Esophagus squamous epithelium (tissue), 5 donors: Measurements from ENCODE around the gene CARD11. TPM values are rescaled to one million over a fixed set of nuclear protein-coding genes. Genes with fewer than 3 reads are reported as not detected.
"Not testable (repeated sequence)": the region's sequence is repeated elsewhere in the genome, so short reads cannot be mapped to it uniquely, and the experiment has no call there.

Source experiments
- DNase-seq: peaks from one replicate; lab custom pipeline; 2025; lab: John Stamatoyannopoulos, UW
- H3K27ac ChIP-seq, 4 donors: fragments of 200-600 bp; sonication (generic); one replicate each; pipeline ENCODE4 v1.5.1; 2016 to 2019; ENCODE audit warnings: mild to moderate bottlenecking in 1 of 4
- H3K27me3 ChIP-seq, 4 donors: fragments of 200-600 bp; sonication (generic); 1 replicate in 3 of 4; 2 replicates in 1 of 4; pipeline versions ENCODE4 v1.5.1 to v1.6.0; 2017 to 2021; ENCODE audit warnings: antibody characterized with exemption in 1 of 4
- H3K36me3 ChIP-seq, 3 donors: fragments of 200-600 bp; sonication (generic); one replicate each; pipeline ENCODE4 v1.5.1; 2016 to 2019
- H3K4me1 ChIP-seq, 3 donors: fragments of 200-600 bp; sonication (generic); one replicate each; pipeline ENCODE4 v1.5.1; 2017 to 2019
- H3K4me3 ChIP-seq, 4 donors: fragments of 200-600 bp; sonication (generic); 1 replicate in 3 of 4; 2 replicates in 1 of 4; pipeline ENCODE4 v1.5.1; 2016 to 2019; ENCODE audit warnings: mild to moderate bottlenecking in 2 of 4, moderate library complexity in 1 of 4
- H3K9me3 ChIP-seq, 3 donors: fragments of 200-600 bp; sonication (generic); one replicate each; pipeline ENCODE4 v1.5.1; 2016 to 2019
- CTCF ChIP-seq, 6 experiments: fragments of 450-650 bp in 4 of 6; fragments of 200-600 bp in 2 of 6; sonication (generic) in 2 of 6; IDR thresholded peaks; one replicate each; pipeline ENCODE4 v1.5.1; 2016 to 2019; ENCODE audit warnings: antibody characterized with exemption in 6 of 6, mild to moderate bottlenecking in 4 of 6, moderate library complexity in 4 of 6
- POLR2A ChIP-seq, 4 donors: fragments of 450-650 bp; IDR thresholded peaks; one replicate each; pipeline ENCODE4 v1.6.1; 2017; ENCODE audit warnings: antibody characterized with exemption in 4 of 4, mild to moderate bottlenecking in 4 of 4, moderate library complexity in 3 of 4
- WGBS, 2 donors: methylation state at CpG; one replicate each; pipeline ENCODE4 v1.1.5; 2018; 5-methylcytosine and 5-hydroxymethylcytosine counted together
- intact Hi-C: fragments of 100-400 bp; cut with DNase I; formaldehyde crosslinking; loops from one replicate; pipeline ENCODE4 v1.15.0; 2022
- total RNA-seq, 4 donors: library from RNA; depleted of rRNA; stranded (reverse); fragments of >200 nt; gene quantifications; one replicate each; pipeline ENCODE4 v1.1.0, GENCODE V29; 2016
- donor health status: DM: yes; HTN: yes; CAD: no.

The CARD11 gene
- total RNA-seq, 4 donors from 2014 or later: 0.92 to 2.6 (median 1.6) TPM

GRCh38 chr7:3039787-3040186 lies 3.9 kb downstream of the CARD11 start:
- 91 to 100% methylated on average over 8 to 9 of the region's 9 CpGs for WGBS, 2 donors
- Histone ChIP-seq H3K36me3 (no peaks in the 10 kb centered on the region), H3K9me3 (no peaks in the 10 kb centered on the region), H3K27me3 (peaks cover 0 to 32% (median 0%) of the 10 kb centered on the region in 4 donors), H3K4me3 (no peak overlapping the region), H3K4me1 (peaks cover 0 to 13% (median 5%) of the 10 kb centered on the region in 3 donors), H3K27ac (no peak overlapping the region)
- intact Hi-C loops: no loop called here
- no peak for DNase-seq
- TF ChIP-seq CTCF (IDR thresholded peaks at IDR 0.05) (no peak), POLR2A (IDR thresholded peaks at IDR 0.05) (no peak)

GRCh38 chr7:3038011-3038410 lies 5.7 kb downstream of the CARD11 start:
- DNase-seq, H3K4me1 ChIP-seq, H3K4me3 ChIP-seq, intact Hi-C loops, H3K36me3 ChIP-seq, H3K9me3 ChIP-seq, H3K27ac ChIP-seq: not testable (repeated sequence)
- WGBS, 2 donors: 77 to 92% methylated on average over 7 of the region's 7 CpGs
- H3K27me3 ChIP-seq: peaks cover 0 to 18% (median 0%) of the 10 kb centered on the region in 4 donors

- intact Hi-C loops: no loop called here
- TF ChIP-seq CTCF (IDR thresholded peaks at IDR 0.05) (no peak), POLR2A (IDR thresholded peaks at IDR 0.05) (no peak)
- 72 to 77% methylated on average over 3 to 4 of the region's 4 CpGs for WGBS, 2 donors
- Histone ChIP-seq H3K9me3 (no peaks in the 10 kb centered on the region), H3K27ac (no peak overlapping the region), H3K4me1 (no peaks in the 10 kb centered on the region), H3K27me3 (peaks cover 0 to 11% (median 0%) of the 10 kb centered on the region in 4 donors), H3K4me3 (no peak overlapping the region), H3K36me3 (no peaks in the 10 kb centered on the region)
- no peak for DNase-seq
Measured at GRCh38 chr7:3037259-3037658, 6.4 kb downstream of the CARD11 start.

- H3K4me1 ChIP-seq: no peaks in the 10 kb centered on the region
- no peak for TF ChIP-seq POLR2A (IDR thresholded peaks at IDR 0.05)
- TF ChIP-seq CTCF (IDR thresholded peaks at IDR 0.05): no peak
- H3K4me3 ChIP-seq: no peak overlapping the region
- DNase-seq: no peak
- H3K27me3 ChIP-seq: no peaks in the 10 kb centered on the region
- H3K9me3 ChIP-seq: no peaks in the 10 kb centered on the region
- intact Hi-C loops: no loop called here
- whole genome bisulfite sequencing, 2 donors: 91 to 94% methylated on average over 11 to 26 of the region's 26 CpGs
- no peak overlapping the region for H3K27ac ChIP-seq
- H3K36me3 ChIP-seq: no peaks in the 10 kb centered on the region
Measured at GRCh38 chr7:3034591-3035150, 9.0 kb downstream of the CARD11 start.

GRCh38 chr7:3033581-3033980 lies 10.1 kb downstream of the CARD11 start:
- H3K27me3 ChIP-seq: peaks cover 0 to 10% (median 0%) of the 10 kb centered on the region in 4 donors
- H3K4me1 ChIP-seq: peaks cover 0 to 6% (median 1%) of the 10 kb centered on the region in 3 donors
- no peak overlapping the region for H3K4me3 ChIP-seq
- no peaks in the 10 kb centered on the region for H3K9me3 ChIP-seq
- no peak for TF ChIP-seq CTCF (IDR thresholded peaks at IDR 0.05)
- TF ChIP-seq POLR2A (IDR thresholded peaks at IDR 0.05): no peak
- H3K36me3 ChIP-seq: no peaks in the 10 kb centered on the region
- no peak overlapping the region for H3K27ac ChIP-seq
- WGBS, 2 donors: 63 to 65% methylated on average over 12 of the region's 12 CpGs
- intact Hi-C loops: no loop called here
- DNase-seq: no peak
